GM18502 (cell line): ENCODE data around the gene PDE4A.

Experiments
- ATAC-seq: cut with Tn5 transposase; IDR thresholded peaks from one replicate; pipeline ENCODE4 v1.9.1; 2021; ENCODE audit warnings: mild to moderate bottlenecking; ENCODE audit not compliant: unreplicated experiment, poor library complexity

The PDE4A gene

GRCh38 chr19:10422046-10422461 lies 1.7 kb downstream of the PDE4A start:
- no peak for ATAC-seq

- no peak for ATAC-seq
Measured at GRCh38 chr19:10422846-10423245, 2.5 kb downstream of the PDE4A start.

- no peak for ATAC-seq
Measured at GRCh38 chr19:10424011-10424637, 3.8 kb downstream of the PDE4A start.

- no peak for ATAC-seq
Measured at GRCh38 chr19:10427169-10427568, 6.8 kb downstream of the PDE4A start.

GRCh38 chr19:10428996-10429381 lies 8.7 kb downstream of the PDE4A start:
- ATAC-seq, result no peak

- ATAC-seq, result no peak
Measured at GRCh38 chr19:10430505-10431253, 10.3 kb downstream of the PDE4A start.

GRCh38 chr19:10431254-10431942 lies 11.1 kb downstream of the PDE4A start:
- ATAC-seq, result no peak

GRCh38 chr19:10431943-10432735 lies 11.8 kb downstream of the PDE4A start:
- ATAC-seq, result no peak

GRCh38 chr19:10432736-10433130 lies 12.4 kb downstream of the PDE4A start:
- ATAC-seq, result no peak

- ATAC-seq, result no peak
Measured at GRCh38 chr19:10433131-10433536, 12.8 kb downstream of the PDE4A start.

GRCh38 chr19:10439588-10439987 lies 19.2 kb downstream of the PDE4A start:
- ATAC-seq, result no peak

GRCh38 chr19:10442698-10443097 lies 22.4 kb downstream of the PDE4A start:
- no peak for ATAC-seq

- ATAC-seq, result no peak
Measured at GRCh38 chr19:10449037-10449436, 28.7 kb downstream of the PDE4A start.

- ATAC-seq, result no peak
Measured at GRCh38 chr19:10450191-10450852, 30.0 kb downstream of the PDE4A start.

- ATAC-seq, result no peak
Measured at GRCh38 chr19:10450853-10451609, 30.7 kb downstream of the PDE4A start.

- ATAC-seq, result no peak
Measured at GRCh38 chr19:10452726-10453618, 32.6 kb downstream of the PDE4A start.

GRCh38 chr19:10453852-10454251 lies 33.5 kb downstream of the PDE4A start:
- no peak for ATAC-seq

GRCh38 chr19:10454267-10454666 lies 33.9 kb downstream of the PDE4A start:
- no peak for ATAC-seq
